Esophagus squamous epithelium (tissue), 5 donors: ENCODE results near the gene NEMP2. TPM values are rescaled to one million over a fixed set of nuclear protein-coding genes. Genes with fewer than 3 reads are reported as not detected.

Experiments used
- DNase-seq: peaks from one replicate; lab custom pipeline; 2025; lab: John Stamatoyannopoulos, UW
- H3K27ac ChIP-seq, 4 donors: fragments of 200-600 bp; sonication (generic); one replicate each; pipeline ENCODE4 v1.5.1; 2016 to 2019; ENCODE audit warnings: mild to moderate bottlenecking in 1 of 4
- H3K27me3 ChIP-seq, 4 donors: fragments of 200-600 bp; sonication (generic); 1 replicate in 3 of 4; 2 replicates in 1 of 4; pipeline versions ENCODE4 v1.5.1 to v1.6.0; 2017 to 2021; ENCODE audit warnings: antibody characterized with exemption in 1 of 4
- H3K36me3 ChIP-seq, 3 donors: fragments of 200-600 bp; sonication (generic); one replicate each; pipeline ENCODE4 v1.5.1; 2016 to 2019
- H3K4me1 ChIP-seq, 3 donors: fragments of 200-600 bp; sonication (generic); one replicate each; pipeline ENCODE4 v1.5.1; 2017 to 2019
- H3K4me3 ChIP-seq, 4 donors: fragments of 200-600 bp; sonication (generic); 1 replicate in 3 of 4; 2 replicates in 1 of 4; pipeline ENCODE4 v1.5.1; 2016 to 2019; ENCODE audit warnings: mild to moderate bottlenecking in 2 of 4, moderate library complexity in 1 of 4
- H3K9me3 ChIP-seq, 3 donors: fragments of 200-600 bp; sonication (generic); one replicate each; pipeline ENCODE4 v1.5.1; 2016 to 2019
- POLR2A ChIP-seq, 4 donors: fragments of 450-650 bp; IDR thresholded peaks; one replicate each; pipeline ENCODE4 v1.6.1; 2017; ENCODE audit warnings: antibody characterized with exemption in 4 of 4, mild to moderate bottlenecking in 4 of 4, moderate library complexity in 3 of 4
- WGBS, 2 donors: methylation state at CpG; one replicate each; pipeline ENCODE4 v1.1.5; 2018; 5-methylcytosine and 5-hydroxymethylcytosine counted together
- intact Hi-C: fragments of 100-400 bp; cut with DNase I; formaldehyde crosslinking; loops from one replicate; pipeline ENCODE4 v1.15.0; 2022
- total RNA-seq, 4 donors: library from RNA; depleted of rRNA; stranded (reverse); fragments of >200 nt; gene quantifications; one replicate each; pipeline ENCODE4 v1.1.0, GENCODE V29; 2016
- TF ChIP-seq, protein P1 (sequence below), 6 experiments: fragments of 450-650 bp in 4 of 6; fragments of 200-600 bp in 2 of 6; sonication (generic) in 2 of 6; IDR thresholded peaks; one replicate each; pipeline ENCODE4 v1.5.1; 2016 to 2019; ENCODE audit warnings: antibody characterized with exemption in 6 of 6, mild to moderate bottlenecking in 4 of 6, moderate library complexity in 4 of 6
- donor health status: DM: yes; HTN: yes; CAD: no.

The NEMP2 gene
- total RNA-seq, 4 donors from 2014 or later = 1.0 to 2.7 (median 2.0) TPM

DNA sequence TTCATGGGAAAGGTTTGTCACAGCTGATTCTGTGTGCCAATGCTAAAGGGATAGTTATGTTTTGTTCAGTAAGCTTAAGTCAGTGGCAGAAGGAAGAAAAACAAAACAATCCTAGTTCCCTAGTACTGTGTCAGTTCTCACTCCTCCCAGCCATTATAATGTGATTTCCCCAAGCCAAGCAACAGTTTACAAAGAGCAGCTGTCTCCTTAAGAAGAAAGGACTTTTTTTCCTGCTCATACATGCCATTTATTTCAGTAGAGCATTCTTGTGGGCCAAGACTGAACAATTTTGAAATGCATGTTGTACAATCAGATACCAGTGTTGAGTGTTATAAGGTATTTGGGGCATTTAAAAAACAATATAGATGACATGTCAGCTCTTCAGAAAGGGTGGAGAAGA is 52.1 kb downstream of the NEMP2 start:
- H3K4me3 ChIP-seq = no peak overlapping the region
- no peaks in the 10 kb centered on the region for H3K27me3 ChIP-seq
- no peak for DNase-seq
- peaks cover 0 to 43% (median 9%) of the 10 kb centered on the region in 3 donors for H3K4me1 ChIP-seq
- H3K36me3 ChIP-seq = peaks cover 0 to 3% (median 0%) of the 10 kb centered on the region in 3 donors
- intact Hi-C loops = no loop called here
- no peaks in the 10 kb centered on the region for H3K9me3 ChIP-seq
- H3K27ac ChIP-seq = peak overlapping the region in 2 of 4 donors; percentile 6 to 30
- TF ChIP-seq, protein P1, sequence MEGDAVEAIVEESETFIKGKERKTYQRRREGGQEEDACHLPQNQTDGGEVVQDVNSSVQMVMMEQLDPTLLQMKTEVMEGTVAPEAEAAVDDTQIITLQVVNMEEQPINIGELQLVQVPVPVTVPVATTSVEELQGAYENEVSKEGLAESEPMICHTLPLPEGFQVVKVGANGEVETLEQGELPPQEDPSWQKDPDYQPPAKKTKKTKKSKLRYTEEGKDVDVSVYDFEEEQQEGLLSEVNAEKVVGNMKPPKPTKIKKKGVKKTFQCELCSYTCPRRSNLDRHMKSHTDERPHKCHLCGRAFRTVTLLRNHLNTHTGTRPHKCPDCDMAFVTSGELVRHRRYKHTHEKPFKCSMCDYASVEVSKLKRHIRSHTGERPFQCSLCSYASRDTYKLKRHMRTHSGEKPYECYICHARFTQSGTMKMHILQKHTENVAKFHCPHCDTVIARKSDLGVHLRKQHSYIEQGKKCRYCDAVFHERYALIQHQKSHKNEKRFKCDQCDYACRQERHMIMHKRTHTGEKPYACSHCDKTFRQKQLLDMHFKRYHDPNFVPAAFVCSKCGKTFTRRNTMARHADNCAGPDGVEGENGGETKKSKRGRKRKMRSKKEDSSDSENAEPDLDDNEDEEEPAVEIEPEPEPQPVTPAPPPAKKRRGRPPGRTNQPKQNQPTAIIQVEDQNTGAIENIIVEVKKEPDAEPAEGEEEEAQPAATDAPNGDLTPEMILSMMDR (IDR thresholded peaks at IDR 0.05) = no peak
- TF ChIP-seq POLR2A (IDR thresholded peaks at IDR 0.05) = no peak

DNA sequence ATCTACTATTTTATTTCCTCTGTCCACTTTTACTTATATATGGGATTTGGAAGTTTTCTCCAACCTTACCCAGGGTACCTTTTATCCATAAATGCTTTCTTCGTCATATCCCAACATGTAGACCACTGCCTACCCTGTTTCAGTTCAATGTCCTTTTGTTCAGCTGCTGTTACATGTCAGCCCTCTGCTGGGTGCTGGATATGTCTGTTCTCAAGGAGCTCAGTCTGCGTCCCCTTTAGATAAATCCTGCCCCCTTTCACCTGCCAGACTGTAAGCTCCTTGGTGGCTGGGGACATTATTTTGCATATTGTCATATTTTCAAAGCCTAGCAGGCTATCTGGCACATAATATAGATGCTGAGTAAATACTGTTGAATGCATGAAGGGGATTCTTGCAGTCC is 53.2 kb downstream of the NEMP2 start:
- DNase-seq = no peak
- 56 to 81% methylated on average over 2 of the region's 2 CpGs for WGBS, 2 donors
- Histone ChIP-seq H3K27ac (peak overlapping the region in 1 of 4 donors; percentile 17), H3K4me3 (no peak overlapping the region), H3K36me3 (no peaks in the 10 kb centered on the region), H3K27me3 (no peaks in the 10 kb centered on the region), H3K9me3 (no peaks in the 10 kb centered on the region), H3K4me1 (peaks cover 0 to 42% (median 7%) of the 10 kb centered on the region in 3 donors)
- no peak for TF ChIP-seq POLR2A (IDR thresholded peaks at IDR 0.05)
- TF ChIP-seq, protein P1 (IDR thresholded peaks at IDR 0.05) = no peak
- intact Hi-C loops = no loop called here

DNA sequence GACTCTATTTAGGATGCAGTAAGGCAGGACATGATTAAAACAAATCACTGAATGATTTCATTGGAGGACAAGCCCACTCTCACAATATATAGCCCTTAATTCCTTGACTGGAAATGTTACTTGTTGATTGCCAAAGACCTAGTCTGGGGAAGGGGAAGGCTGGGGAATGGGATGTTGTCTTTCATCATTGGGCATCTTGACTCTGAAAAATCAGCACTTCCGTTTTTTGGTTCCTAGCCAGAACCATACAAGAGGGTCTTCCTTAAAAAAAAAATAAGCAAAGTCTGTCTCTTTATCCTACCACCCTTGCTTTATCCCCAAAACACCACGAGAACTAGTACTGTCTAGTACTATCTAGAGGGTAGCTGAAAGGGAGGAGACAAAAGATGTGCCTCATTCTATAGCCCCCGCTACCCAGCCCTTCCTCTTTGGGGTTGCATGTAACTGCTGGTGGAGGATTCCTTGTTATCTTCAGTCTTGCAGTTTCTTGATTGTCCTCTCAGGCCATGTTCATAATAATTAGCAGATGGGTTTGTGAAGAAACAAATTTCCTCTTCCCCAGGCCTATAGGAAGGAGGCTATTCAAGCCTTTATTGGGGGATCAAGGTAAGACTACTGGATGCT is 55.8 kb downstream of the NEMP2 start:
- Histone ChIP-seq H3K4me3 (peak overlapping the region in 1 of 4 donors; percentile 2), H3K4me1 (peaks cover 0 to 35% (median 3%) of the 10 kb centered on the region in 3 donors)
- intact Hi-C loops = no loop called here

GRCh38 chr2:190477661-190478454 is 56.7 kb downstream of the NEMP2 start:
- WGBS, 2 donors = 58 to 66% methylated on average over 4 of the region's 4 CpGs
- intact Hi-C loops = no loop called here
- Histone ChIP-seq H3K36me3 (no peaks in the 10 kb centered on the region), H3K27me3 (no peaks in the 10 kb centered on the region), H3K9me3 (no peaks in the 10 kb centered on the region), H3K4me1 (peaks cover 0 to 35% (median 3%) of the 10 kb centered on the region in 3 donors), H3K27ac (peak overlapping the region; percentile 11 to 77 (median 64)), H3K4me3 (peak overlapping the region in 2 of 4 donors; percentile 2 to 9)
- TF ChIP-seq POLR2A (IDR thresholded peaks at IDR 0.05) = no peak
- TF ChIP-seq, protein P1 (IDR thresholded peaks at IDR 0.05) = no peak
- DNase-seq = no peak

More for the DNA sequence above, 55.8 kb downstream of the NEMP2 start:
- 69 to 86% methylated on average over 3 of the region's 3 CpGs for WGBS, 2 donors
- Histone ChIP-seq H3K36me3 (no peaks in the 10 kb centered on the region), H3K27me3 (no peaks in the 10 kb centered on the region), H3K27ac (peak overlapping the region; percentile 11 to 77 (median 64)), H3K9me3 (no peaks in the 10 kb centered on the region)
- DNase-seq = no peak
- TF ChIP-seq, protein P1 (IDR thresholded peaks at IDR 0.05) = no peak
- no peak for TF ChIP-seq POLR2A (IDR thresholded peaks at IDR 0.05)
